Measurements from ENCODE around the gene CECR2.
A peak's percentile ranks its signal among the peaks of the same experiment; 100 is the strongest.

CECR2 gene

GRCh38 chr22:17471886-17472535 lies 102.8 kb downstream of the CECR2 start:
- no peak for DNase-seq

- no peak for DNase-seq
Measured at GRCh38 chr22:17472932-17473331, 103.7 kb downstream of the CECR2 start.

GRCh38 chr22:17475318-17476230 lies 106.3 kb downstream of the CECR2 start:
- DNase-seq: no peak

- no peak for DNase-seq
Measured at GRCh38 chr22:17476838-17477237, 107.6 kb downstream of the CECR2 start.

- DNase-seq: no peak
Measured at GRCh38 chr22:17477391-17477833, 108.2 kb downstream of the CECR2 start.

GRCh38 chr22:17479135-17479534 lies 109.9 kb downstream of the CECR2 start:
- DNase-seq: no peak

GRCh38 chr22:17481424-17481823 lies 112.2 kb downstream of the CECR2 start:
- no peak for DNase-seq

GRCh38 chr22:17483688-17484372 lies 114.6 kb downstream of the CECR2 start:
- DNase-seq: no peak

- DNase-seq: no peak
Measured at GRCh38 chr22:17484608-17485007, 115.3 kb downstream of the CECR2 start.

- DNase-seq: no peak
Measured at GRCh38 chr22:17486313-17486712, 117.1 kb downstream of the CECR2 start.

GRCh38 chr22:17486719-17487118 lies 117.5 kb downstream of the CECR2 start:
- DNase-seq: no peak

GRCh38 chr22:17489101-17489500 lies 119.8 kb downstream of the CECR2 start:
- DNase-seq: no peak

- no peak for DNase-seq
Measured at GRCh38 chr22:17491090-17491640, 121.9 kb downstream of the CECR2 start.

- no peak for DNase-seq
Measured at GRCh38 chr22:17492247-17492646, 123.0 kb downstream of the CECR2 start.

GRCh38 chr22:17493419-17493981 lies 124.2 kb downstream of the CECR2 start:
- no peak for DNase-seq

- DNase-seq: no peak
Measured at GRCh38 chr22:17496841-17497240, 127.6 kb downstream of the CECR2 start.

- DNase-seq: peak; percentile 17
Measured at GRCh38 chr22:17501679-17502285, 132.5 kb downstream of the CECR2 start.

GRCh38 chr22:17508110-17508509 lies 138.8 kb downstream of the CECR2 start:
- DNase-seq: no peak

- DNase-seq: no peak
Measured at GRCh38 chr22:17512960-17513359, 143.7 kb downstream of the CECR2 start.

GRCh38 chr22:17513612-17514011 lies 144.4 kb downstream of the CECR2 start:
- DNase-seq: no peak

- no peak for DNase-seq
Measured at GRCh38 chr22:17514084-17514483, 144.8 kb downstream of the CECR2 start.

GRCh38 chr22:17518406-17518805 lies 149.1 kb downstream of the CECR2 start:
- no peak for DNase-seq

All from NCI-H1417 treated with DMSO at 0.1 percent for 48 hours (cell line).